ENCODE results near the gene ZNF586.
"Not testable (repeated sequence)": the region's sequence is repeated elsewhere in the genome, so short reads cannot be mapped to it uniquely, and the experiment has no call there.

The ZNF586 gene

GRCh38 chr19:57819475-57820148, 50.1 kb downstream of the ZNF586 start:
- Histone ChIP-seq H3K4me3 (ENCODE audit: low read depth, low read length) (peak overlapping the region; percentile 99), H3K4me1 (no peaks in the 10 kb centered on the region)

GRCh38 chr19:57820599-57820998, 51.1 kb downstream of the ZNF586 start:
- TF ChIP-seq, protein P1, sequence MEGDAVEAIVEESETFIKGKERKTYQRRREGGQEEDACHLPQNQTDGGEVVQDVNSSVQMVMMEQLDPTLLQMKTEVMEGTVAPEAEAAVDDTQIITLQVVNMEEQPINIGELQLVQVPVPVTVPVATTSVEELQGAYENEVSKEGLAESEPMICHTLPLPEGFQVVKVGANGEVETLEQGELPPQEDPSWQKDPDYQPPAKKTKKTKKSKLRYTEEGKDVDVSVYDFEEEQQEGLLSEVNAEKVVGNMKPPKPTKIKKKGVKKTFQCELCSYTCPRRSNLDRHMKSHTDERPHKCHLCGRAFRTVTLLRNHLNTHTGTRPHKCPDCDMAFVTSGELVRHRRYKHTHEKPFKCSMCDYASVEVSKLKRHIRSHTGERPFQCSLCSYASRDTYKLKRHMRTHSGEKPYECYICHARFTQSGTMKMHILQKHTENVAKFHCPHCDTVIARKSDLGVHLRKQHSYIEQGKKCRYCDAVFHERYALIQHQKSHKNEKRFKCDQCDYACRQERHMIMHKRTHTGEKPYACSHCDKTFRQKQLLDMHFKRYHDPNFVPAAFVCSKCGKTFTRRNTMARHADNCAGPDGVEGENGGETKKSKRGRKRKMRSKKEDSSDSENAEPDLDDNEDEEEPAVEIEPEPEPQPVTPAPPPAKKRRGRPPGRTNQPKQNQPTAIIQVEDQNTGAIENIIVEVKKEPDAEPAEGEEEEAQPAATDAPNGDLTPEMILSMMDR (IDR thresholded peaks at IDR 0.05; ENCODE audit: low read depth, low read length), result no peak
- Histone ChIP-seq H3K4me1 (no peaks in the 10 kb centered on the region), H3K36me3 (peaks cover 26% of the 10 kb centered on the region), H3K4me3 (ENCODE audit: low read depth, low read length) (peak overlapping the region; percentile 99), H3K9me3 (no peaks in the 10 kb centered on the region), H3K27me3 (no peaks in the 10 kb centered on the region)
- DNase-seq, result no peak

More at GRCh38 chr19:57819475-57820148, 50.1 kb downstream of the ZNF586 start:
- Histone ChIP-seq H3K27me3 (no peaks in the 10 kb centered on the region), H3K36me3 (peaks cover 25% of the 10 kb centered on the region), H3K9me3 (no peaks in the 10 kb centered on the region)
- peak; percentile 87 for DNase-seq
- TF ChIP-seq, protein P1 (IDR thresholded peaks at IDR 0.05; ENCODE audit: low read depth, low read length), result peak; percentile 20

- not testable (repeated sequence) for DNase-seq, H3K4me1 ChIP-seq, H3K27me3 ChIP-seq, H3K9me3 ChIP-seq
- H3K4me3 ChIP-seq (ENCODE audit: low read depth, low read length), result peak overlapping the region; percentile 99; the same call in 1 of the 2 replicates
- H3K36me3 ChIP-seq, result peaks cover 28% of the 10 kb centered on the region
Observed at GRCh38 chr19:57821095-57821494, 51.6 kb downstream of the ZNF586 start.

DNA sequence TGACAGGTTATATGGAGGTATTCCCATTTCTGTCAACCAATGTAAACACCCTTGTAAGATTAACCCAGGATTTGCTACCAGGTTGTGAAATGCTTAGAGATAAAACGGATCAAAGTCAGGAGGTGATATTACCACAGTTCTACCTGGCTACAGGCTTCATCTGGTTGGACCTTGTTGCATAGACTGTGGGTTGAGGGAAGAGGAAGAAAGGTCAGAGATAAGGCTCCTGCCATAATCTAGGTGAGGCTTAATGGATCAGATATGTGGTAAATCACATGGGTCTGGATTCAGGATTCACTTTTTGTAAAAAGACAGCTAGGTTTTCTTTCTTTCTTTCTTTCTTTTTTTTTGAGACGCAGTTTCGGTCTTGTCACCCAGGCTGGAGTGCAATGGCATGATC, 52.0 kb downstream of the ZNF586 start:
- not testable (repeated sequence) for H3K9me3 ChIP-seq; H3K27me3 ChIP-seq; H3K4me1 ChIP-seq; H3K4me3 ChIP-seq (ENCODE audit: low read depth, low read length); DNase-seq
- peaks cover 32% of the 10 kb centered on the region for H3K36me3 ChIP-seq

GRCh38 chr19:57823155-57823554, 53.7 kb downstream of the ZNF586 start:
- H3K36me3 ChIP-seq, result peaks cover 32% of the 10 kb centered on the region

GRCh38 chr19:57823608-57824007, 54.1 kb downstream of the ZNF586 start:
- not testable (repeated sequence) for DNase-seq; H3K27me3 ChIP-seq; H3K9me3 ChIP-seq; H3K4me1 ChIP-seq; H3K4me3 ChIP-seq (ENCODE audit: low read depth, low read length)
- peaks cover 34% of the 10 kb centered on the region for H3K36me3 ChIP-seq

More at GRCh38 chr19:57823155-57823554, 53.7 kb downstream of the ZNF586 start:
- H3K27me3 ChIP-seq; H3K4me1 ChIP-seq; H3K9me3 ChIP-seq; H3K4me3 ChIP-seq (ENCODE audit: low read depth, low read length); DNase-seq: not testable (repeated sequence)

- no peaks in the 10 kb centered on the region for H3K9me3 ChIP-seq
- no peak for DNase-seq
- TF ChIP-seq, protein P1 (IDR thresholded peaks at IDR 0.05; ENCODE audit: low read depth, low read length), result no peak
- H3K4me1 ChIP-seq, result no peaks in the 10 kb centered on the region
- H3K4me3 ChIP-seq (ENCODE audit: low read depth, low read length), result no peak overlapping the region
- no peaks in the 10 kb centered on the region for H3K27me3 ChIP-seq
- H3K36me3 ChIP-seq, result peaks cover 48% of the 10 kb centered on the region
Observed at GRCh38 chr19:57825511-57825910, 56.0 kb downstream of the ZNF586 start.

- Histone ChIP-seq H3K36me3 (peaks cover 26% of the 10 kb centered on the region), H3K4me1 (no peaks in the 10 kb centered on the region), H3K27me3 (no peaks in the 10 kb centered on the region), H3K4me3 (ENCODE audit: low read depth, low read length) (no peak overlapping the region), H3K9me3 (no peaks in the 10 kb centered on the region)
- TF ChIP-seq, protein P1 (IDR thresholded peaks at IDR 0.05; ENCODE audit: low read depth, low read length), result no peak
- no peak for DNase-seq
Observed at GRCh38 chr19:57829316-57829715, 59.8 kb downstream of the ZNF586 start.
